Endothelial cell of umbilical vein (primary cell): ENCODE measurements around the gene SLC6A19. TPM values are rescaled to one million over a fixed set of nuclear protein-coding genes. Genes with fewer than 3 reads are reported as not detected.

Experiments used
- BruUV-seq: library from RNA; stranded (reverse); fragments of 400-500 nt; replicated peaks from 2 replicates; lab custom pipeline; 2021; lab: Mats Ljungman, UMichigan
- CTCF ChIA-PET: fragments of 300-600, 350-600 bp; sonication (Branson Sonifier 250); formaldehyde crosslinking; loops from one replicate; lab custom pipeline; 2021; ENCODE audit warnings: antibody characterized with exemption, inconsistent platforms; lab: Charles Lee
- POLR2A ChIA-PET: fragments of 300-600, 350-600 bp; sonication (Branson Sonifier 250); formaldehyde crosslinking; loops from one replicate; lab custom pipeline; 2021; ENCODE audit warnings: antibody characterized with exemption, inconsistent platforms; lab: Charles Lee
- DNase-seq: peaks from one replicate; pipeline ENCODE4 v3.0.0-alpha.2; 2011; ENCODE audit warnings: low read depth, low spot score
- FAIRE-seq: peaks from 2 replicates; lab custom pipeline; 2011; peaks lifted over from hg19 to GRCh38; lab: Jason Lieb, UNC
- H2AFZ ChIP-seq: 2 replicates; pipeline ENCODE4 v1.6.0; 2012; ENCODE audit warnings: low read depth, low read length, control low read depth, inconsistent platforms
- H3K27ac ChIP-seq: 2 replicates; pipeline ENCODE4 v1.5.1; 2011; ENCODE audit warnings: low read depth, mild to moderate bottlenecking, control low read depth, low read length, moderate library complexity; ENCODE audit not compliant: insufficient read depth
- H3K27me3 ChIP-seq, 2 experiments: 2 replicates each; pipeline versions ENCODE4 v1.6.0 to v1.6.1; 2011; ENCODE audit warnings: low read length in 2 of 2, mixed read lengths in 1 of 2; ENCODE audit not compliant: control insufficient read depth in 2 of 2, insufficient read depth in 2 of 2
- H3K36me3 ChIP-seq, 2 experiments: 2 replicates in 1 of 2; 3 replicates in 1 of 2; pipeline ENCODE4 v1.5.1; 2011; ENCODE audit warnings: low read length in 2 of 2, mild to moderate bottlenecking in 1 of 2, moderate library complexity in 1 of 2; ENCODE audit not compliant: control insufficient read depth in 2 of 2, insufficient read depth in 2 of 2; ENCODE audit errors: extremely low read depth in 1 of 2
- H3K4me1 ChIP-seq: 3 replicates; pipeline ENCODE4 v1.5.1; 2011; ENCODE audit warnings: mild to moderate bottlenecking, low read length; ENCODE audit not compliant: control insufficient read depth, insufficient read depth; ENCODE audit errors: extremely low read depth
- H3K4me2 ChIP-seq: 2 replicates; pipeline ENCODE4 v1.6.1; 2011; ENCODE audit warnings: low read length, control low read depth, mixed read lengths; ENCODE audit not compliant: insufficient read depth
- H3K4me3 ChIP-seq, 3 experiments: fragments of 200-600 bp in 1 of 3; sonication (generic), shearing (Covaris generic) in 1 of 3; replicated peaks in 1 of 3; 2 replicates each; pipeline ENCODE4 v1.5.1; 2011 to 2016; ENCODE audit warnings: control low read depth in 3 of 3, low read length in 3 of 3, mild to moderate bottlenecking in 2 of 3, inconsistent platforms in 1 of 3, low read depth in 1 of 3, moderate library complexity in 1 of 3; ENCODE audit not compliant: insufficient read depth in 1 of 3
- H3K79me2 ChIP-seq: 2 replicates; pipeline ENCODE4 v1.6.0; 2012; ENCODE audit warnings: low read length, inconsistent platforms; ENCODE audit not compliant: control insufficient read depth, insufficient read depth
- H3K9ac ChIP-seq: replicated peaks from 2 replicates; pipeline ENCODE3; 2011; ENCODE audit warnings: low read length, control low read depth; ENCODE audit not compliant: insufficient read depth; ENCODE audit errors: extremely low read depth
- H3K9me1 ChIP-seq: replicated peaks from 3 replicates; pipeline ENCODE4 v1.6.0; 2011; ENCODE audit warnings: mild to moderate bottlenecking, low read length; ENCODE audit not compliant: control insufficient read depth, insufficient read depth; ENCODE audit errors: extremely low read depth
- H3K9me3 ChIP-seq: replicated peaks from 2 replicates; pipeline ENCODE4 v1.5.1; 2012; ENCODE audit warnings: low read length, inconsistent platforms; ENCODE audit not compliant: control insufficient read depth, insufficient read depth
- H4K20me1 ChIP-seq: replicated peaks from 2 replicates; pipeline ENCODE3; 2011; ENCODE audit warnings: mild to moderate bottlenecking, low read length; ENCODE audit not compliant: control insufficient read depth, insufficient read depth; ENCODE audit errors: extremely low read depth
- CTCF ChIP-seq, 2 donors: IDR thresholded peaks; 1 replicate in 1 of 2; 2 replicates in 1 of 2; pipeline ENCODE4 v1.5.1; 2011; ENCODE audit warnings: low read length in 2 of 2, mild to moderate bottlenecking in 2 of 2, moderate library complexity in 2 of 2, control low read depth in 1 of 2, inconsistent platforms in 1 of 2, low read depth in 1 of 2; ENCODE audit not compliant: insufficient read depth in 1 of 2; ENCODE audit errors: extremely low read depth in 1 of 2
- EZH2 ChIP-seq: IDR thresholded peaks from 2 replicates; pipeline ENCODE4 v1.6.1; 2012; ENCODE audit warnings: borderline replicate concordance, low read depth, mild to moderate bottlenecking, moderate library complexity, low read length, inconsistent platforms; ENCODE audit not compliant: severe bottlenecking
- FOS ChIP-seq: IDR thresholded peaks from 2 replicates; pipeline ENCODE4 v1.6.1; 2011; ENCODE audit warnings: mild to moderate bottlenecking, low read length, moderate library complexity, borderline replicate concordance; ENCODE audit not compliant: insufficient read depth
- GATA2 ChIP-seq: IDR thresholded peaks from 2 replicates; pipeline ENCODE4 v1.7.0; 2011; ENCODE audit warnings: low read depth, mild to moderate bottlenecking, moderate library complexity, mixed read lengths, low read length; ENCODE audit not compliant: insufficient read length, insufficient read depth
- JUN ChIP-seq: IDR thresholded peaks from 2 replicates; pipeline ENCODE4 v1.6.1; 2011; ENCODE audit warnings: borderline replicate concordance, low read depth; ENCODE audit not compliant: insufficient read length, insufficient read depth
- MYC ChIP-seq: IDR thresholded peaks from one replicate; pipeline ENCODE4 v1.6.1; 2011; ENCODE audit warnings: mild to moderate bottlenecking, low read depth, low read length
- POLR2A ChIP-seq: IDR thresholded peaks from 2 replicates; pipeline ENCODE4 v1.6.1; 2012; ENCODE audit warnings: low read depth, mild to moderate bottlenecking, control low read depth, low read length
- POLR2AphosphoS5 ChIP-seq: IDR thresholded peaks from 2 replicates; pipeline ENCODE4 v1.6.1; 2012; ENCODE audit warnings: low read depth, mild to moderate bottlenecking, control low read depth, low read length, moderate library complexity; ENCODE audit not compliant: insufficient read depth
- dilution Hi-C: fragments of 300-500 bp; cut with MboI; formaldehyde crosslinking; loops from one replicate; pipeline ENCODE4 v1.15.0; 2019; ENCODE audit warnings: low sequenced_read_pairs; ENCODE audit not compliant: extremely low pct_ligation_motif_present
- intact Hi-C: fragments of 100-400 bp; cut with micrococcal nuclease; formaldehyde crosslinking; loops from one replicate; pipeline ENCODE4 v1.10.0; 2022
- polyA plus RNA-seq, 4 experiments: library from polyadenylated mRNA; depleted of rRNA in 3 of 4; stranded (reverse) in 3 of 4; unstranded in 1 of 4; fragments of >200 nt; gene quantifications; 2 replicates each; pipeline versions ENCODE4 v1.2.1 to v1.2.3, GENCODE V29; 2011 to 2012; ENCODE audit warnings: missing spikeins in 1 of 4
- total RNA-seq: library from RNA; stranded (reverse); gene quantifications from 2 replicates; pipeline ENCODE4 v1.2.3, GENCODE V29; 2021
- TF ChIP-seq, protein P1 (sequence below): IDR thresholded peaks from 2 replicates; pipeline ENCODE4 v1.6.1; 2011; ENCODE audit not compliant: insufficient read depth, insufficient read length

SLC6A19 gene
- total and polyA plus RNA-seq, 2 donors (not counting 3 experiments of a cell fraction or from before 2014, with no cell fraction given) = not detected

- no peak for TF ChIP-seq POLR2AphosphoS5
- no peak for TF ChIP-seq FOS
- TF ChIP-seq CTCF (IDR thresholded peaks at IDR 0.05; ENCODE audit: extremely low read depth in 1 of 2, insufficient read depth in 1 of 2, low read depth in 1 of 2, low read length in 2 of 2) = no peak
- TF ChIP-seq MYC = no peak
- TF ChIP-seq, protein P1, sequence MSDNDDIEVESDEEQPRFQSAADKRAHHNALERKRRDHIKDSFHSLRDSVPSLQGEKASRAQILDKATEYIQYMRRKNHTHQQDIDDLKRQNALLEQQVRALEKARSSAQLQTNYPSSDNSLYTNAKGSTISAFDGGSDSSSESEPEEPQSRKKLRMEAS = no peak
- TF ChIP-seq EZH2 = no peak
- no peak for TF ChIP-seq POLR2A
- no peak for TF ChIP-seq GATA2
- no peak for TF ChIP-seq JUN
- H3K9me3 ChIP-seq = no peaks in the 10 kb centered on the region
- ChIA-PET POLR2A (no interaction called here), CTCF (no interaction called here)
- intact Hi-C loops = no loop called here
- no TSS peak for BruUV-seq
- no peak overlapping the region for H2AFZ ChIP-seq
- no peaks in the 10 kb centered on the region for H3K9me1 ChIP-seq
- no peak for FAIRE-seq
- no peaks in the 10 kb centered on the region for H3K79me2 ChIP-seq
- dilution Hi-C loops = no loop called here
- H3K27ac ChIP-seq = no peak overlapping the region
- no peaks in the 10 kb centered on the region for H3K27me3 ChIP-seq
- DNase-seq = no peak
- no peaks in the 10 kb centered on the region for H3K4me1 ChIP-seq
- no peak overlapping the region for H3K4me2 ChIP-seq
- H3K9ac ChIP-seq = no peak overlapping the region
- H4K20me1 ChIP-seq = no peaks in the 10 kb centered on the region
- no peaks in the 10 kb centered on the region for H3K36me3 ChIP-seq
- H3K4me3 ChIP-seq = no peak overlapping the region
These were observed 17.1 kb downstream of the SLC6A19 start for GRCh38 chr5:1218351-1219080.
